ENCODE data around the gene TSC22D3. TPM values are rescaled to one million over a fixed set of nuclear protein-coding genes. Genes with fewer than 3 reads are reported as not detected.

The TSC22D3 gene
- total and polyA plus RNA-seq, 2 experiments from 2014 or later: 455 to 647 TPM

- H3K27me3 ChIP-seq: no peaks in the 10 kb centered on the region
- H3K36me3 ChIP-seq (replicated peaks; ENCODE audit: insufficient read depth, low read depth): no peaks in the 10 kb centered on the region
- no peak for DNase-seq (ENCODE audit: low spot score)
- H3K79me2 ChIP-seq: peaks cover 54% of the 10 kb centered on the region
- H3K4me2 ChIP-seq: peak overlapping the region; percentile 75
- no peak overlapping the region for H3K4me3 ChIP-seq
- TF ChIP-seq CTCF (IDR thresholded peaks at IDR 0.05; ENCODE audit: poor library complexity) (no peak), EZH2phosphoT487 (IDR thresholded peaks at IDR 0.05; ENCODE audit: low read depth, severe bottlenecking, unreplicated experiment) (no peak), EZH2 (IDR thresholded peaks at IDR 0.05; ENCODE audit: borderline replicate concordance) (no peak)
- WGBS (ENCODE audit: low lambda C conversion rate, missing lambda C conversion rate): 63% methylated on average over 23 of the region's 23 CpGs
- H3K9me3 ChIP-seq (ENCODE audit: low read depth): no peaks in the 10 kb centered on the region
- H2AFZ ChIP-seq: peak overlapping the region; percentile 36
- no peaks in the 10 kb centered on the region for H3K9me2 ChIP-seq (replicated peaks; ENCODE audit: insufficient read depth)
- H4K20me1 ChIP-seq (ENCODE audit: insufficient read depth, poor library complexity, severe bottlenecking): no peaks in the 10 kb centered on the region
- peaks cover 53% of the 10 kb centered on the region for H3K4me1 ChIP-seq (ENCODE audit: insufficient read depth)
- H3K27ac ChIP-seq: peak overlapping the region; percentile 96
Observed at GRCh38 chrX:107742700-107743191, 32.8 kb downstream of the TSC22D3 start.

GRCh38 chrX:107741404-107741790 lies 34.2 kb downstream of the TSC22D3 start:
- Histone ChIP-seq H4K20me1 (ENCODE audit: insufficient read depth, poor library complexity, severe bottlenecking) (no peaks in the 10 kb centered on the region), H3K9me3 (ENCODE audit: low read depth) (no peaks in the 10 kb centered on the region), H3K36me3 (replicated peaks; ENCODE audit: insufficient read depth, low read depth) (no peaks in the 10 kb centered on the region), H3K79me2 (peaks cover 56% of the 10 kb centered on the region), H3K27me3 (no peaks in the 10 kb centered on the region), H3K4me3 (no peak overlapping the region), H3K9me2 (replicated peaks; ENCODE audit: insufficient read depth) (no peaks in the 10 kb centered on the region), H3K4me2 (peak overlapping the region; percentile 75), H2AFZ (no peak overlapping the region), H3K27ac (peak overlapping the region; percentile 96), H3K4me1 (ENCODE audit: insufficient read depth) (peaks cover 49% of the 10 kb centered on the region)
- TF ChIP-seq CTCF (IDR thresholded peaks at IDR 0.05; ENCODE audit: poor library complexity) (no peak), EZH2 (IDR thresholded peaks at IDR 0.05; ENCODE audit: borderline replicate concordance) (no peak), EZH2phosphoT487 (IDR thresholded peaks at IDR 0.05; ENCODE audit: low read depth, severe bottlenecking, unreplicated experiment) (no peak)
- 62% methylated on average over 7 of the region's 7 CpGs for WGBS (ENCODE audit: low lambda C conversion rate, missing lambda C conversion rate)
- DNase-seq (ENCODE audit: low spot score): no peak

- no peak for DNase-seq (ENCODE audit: low spot score)
- TF ChIP-seq EZH2phosphoT487 (IDR thresholded peaks at IDR 0.05; ENCODE audit: low read depth, severe bottlenecking, unreplicated experiment) (no peak), CTCF (IDR thresholded peaks at IDR 0.05; ENCODE audit: poor library complexity) (no peak), EZH2 (IDR thresholded peaks at IDR 0.05; ENCODE audit: borderline replicate concordance) (no peak)
- Histone ChIP-seq H3K27ac (peak overlapping the region; percentile 96), H3K4me2 (no peak overlapping the region), H3K9me3 (ENCODE audit: low read depth) (no peaks in the 10 kb centered on the region), H3K4me1 (ENCODE audit: insufficient read depth) (peaks cover 45% of the 10 kb centered on the region), H2AFZ (no peak overlapping the region), H3K36me3 (replicated peaks; ENCODE audit: insufficient read depth, low read depth) (no peaks in the 10 kb centered on the region), H4K20me1 (ENCODE audit: insufficient read depth, poor library complexity, severe bottlenecking) (no peaks in the 10 kb centered on the region), H3K4me3 (no peak overlapping the region), H3K27me3 (no peaks in the 10 kb centered on the region), H3K9me2 (replicated peaks; ENCODE audit: insufficient read depth) (no peaks in the 10 kb centered on the region), H3K79me2 (peaks cover 58% of the 10 kb centered on the region)
- WGBS (ENCODE audit: low lambda C conversion rate, missing lambda C conversion rate): 99% methylated on average over 3 of the region's 3 CpGs
Observed at GRCh38 chrX:107739541-107739940, 36.0 kb downstream of the TSC22D3 start.

Measured in hepatocyte (in vitro differentiated cells).